SK-N-MC (cell line): ENCODE measurements around the gene PPY.

ENCODE experiments used
- EZH2 ChIP-seq: fragments of 200-600 bp; sonication (generic); IDR thresholded peaks from one replicate; pipeline ENCODE4 v1.6.1; 2017; ENCODE audit warnings: antibody characterized with exemption
- POLR2AphosphoS5 ChIP-seq: IDR thresholded peaks from 2 replicates; pipeline ENCODE4 v1.6.1; 2012; ENCODE audit warnings: mild to moderate bottlenecking, low read depth, low read length, borderline replicate concordance

GRCh38 chr17:43906951-43907424 is 35.3 kb downstream of the PPY start:
- TF ChIP-seq EZH2 (no peak), POLR2AphosphoS5 (no peak)
